ENCODE measurements around the gene SAP130.

Gene SAP130

DNA sequence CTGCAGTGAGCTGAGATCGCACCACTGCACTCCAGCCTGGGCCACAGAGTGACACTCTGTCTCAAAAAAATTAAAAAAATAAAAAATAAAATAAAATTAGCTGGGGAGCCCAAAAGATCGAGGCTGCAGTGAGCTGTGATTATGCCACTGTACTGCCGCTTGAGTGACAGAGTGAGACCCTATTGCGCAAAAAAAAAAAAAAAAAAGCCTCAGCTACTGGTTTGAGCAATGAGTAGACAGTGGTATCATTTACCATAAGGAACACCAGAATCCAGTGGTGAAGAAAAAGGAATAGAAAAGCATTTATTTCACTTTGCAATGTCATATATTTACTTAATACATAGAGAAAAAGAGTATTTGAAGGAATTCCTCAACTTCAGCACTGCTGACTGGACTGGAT lies 3.0 kb downstream of the SAP130 start:
- no peak for DNase-seq

DNA sequence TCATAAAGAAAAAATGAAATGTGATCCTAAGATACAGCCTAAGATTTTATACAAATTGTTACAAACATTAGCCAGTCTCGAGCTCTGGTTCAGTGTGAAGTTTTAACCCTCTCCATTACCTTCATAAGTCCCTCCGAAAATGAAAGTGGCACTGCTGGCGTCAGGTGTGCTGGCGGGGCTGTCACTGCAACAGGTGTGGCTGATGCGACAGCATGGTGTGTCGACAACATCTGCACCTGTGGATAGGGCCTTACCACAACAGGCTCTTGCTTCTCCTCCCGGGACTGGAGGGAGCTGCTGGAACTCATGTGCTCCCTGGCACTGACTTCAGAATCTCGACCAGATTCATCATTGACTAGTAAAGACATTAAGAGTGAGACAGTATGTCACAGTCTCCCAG lies 10.3 kb downstream of the SAP130 start:
- no peak for DNase-seq

DNA sequence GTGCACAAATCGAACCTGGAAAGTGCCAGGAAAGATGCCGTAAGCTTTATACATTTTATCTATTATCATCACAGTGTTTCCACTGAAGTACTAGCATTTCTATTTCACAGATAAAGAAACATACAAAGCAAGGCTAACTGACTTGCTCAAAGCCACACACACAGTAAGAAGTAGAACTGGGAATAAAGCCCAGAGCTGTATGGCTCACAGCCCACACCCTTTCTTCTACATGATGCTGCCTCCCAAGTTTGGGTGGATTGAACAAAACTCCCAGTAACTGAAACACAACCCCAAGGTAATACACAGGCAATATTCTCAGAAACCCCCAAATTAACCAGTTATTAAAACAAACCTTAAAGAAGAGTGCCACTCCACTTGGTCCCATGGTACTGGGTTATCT lies 11.2 kb downstream of the SAP130 start:
- DNase-seq, result no peak

DNA sequence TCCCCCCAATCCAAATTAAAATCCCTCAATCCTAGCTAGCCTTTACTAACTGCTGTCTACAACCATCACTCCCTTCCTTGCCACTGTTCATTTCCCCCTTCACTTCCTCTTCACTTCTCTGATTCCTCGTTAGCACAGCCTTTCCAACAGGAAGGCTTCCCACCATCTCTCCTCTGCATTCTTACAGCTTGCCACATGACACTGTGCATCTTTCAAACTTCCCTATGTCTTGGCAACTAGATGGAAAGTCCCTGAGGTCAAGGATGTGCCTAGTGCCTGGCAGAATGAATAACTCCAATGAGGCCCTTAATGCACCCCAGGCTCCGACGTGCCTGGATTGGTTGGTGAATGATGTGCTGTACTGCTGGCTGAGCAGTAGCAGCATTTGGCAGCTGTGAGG lies 15.2 kb downstream of the SAP130 start:
- no peak for DNase-seq

DNA sequence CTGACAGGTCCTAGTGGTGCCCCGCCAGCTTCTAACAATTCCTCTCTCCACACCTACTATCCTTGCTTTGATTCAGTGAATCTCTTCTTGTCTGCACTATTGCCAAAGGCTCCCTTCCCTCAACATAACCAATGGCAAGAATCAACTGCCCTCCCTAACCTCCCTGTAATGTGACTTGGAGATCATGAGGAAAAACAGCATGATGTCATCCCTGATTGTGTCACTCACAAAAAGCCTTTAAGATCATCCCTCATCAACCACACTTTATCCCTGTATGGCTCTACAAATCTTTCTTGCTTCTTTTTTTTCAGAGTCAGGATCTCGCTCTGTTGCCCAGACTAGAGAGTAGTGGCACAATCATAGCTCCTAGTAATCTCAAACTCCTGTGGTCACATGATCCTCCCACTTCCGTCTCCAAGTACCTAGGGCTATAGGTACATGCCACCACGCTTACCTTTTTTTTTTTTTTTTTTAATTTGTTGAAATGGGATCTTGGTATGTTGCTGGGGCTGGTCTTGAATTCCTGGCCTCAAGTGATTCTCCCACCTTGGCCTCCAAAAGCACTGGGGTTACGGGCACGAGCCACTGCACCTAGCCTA lies 19.7 kb downstream of the SAP130 start:
- DNase-seq, result no peak

DNA sequence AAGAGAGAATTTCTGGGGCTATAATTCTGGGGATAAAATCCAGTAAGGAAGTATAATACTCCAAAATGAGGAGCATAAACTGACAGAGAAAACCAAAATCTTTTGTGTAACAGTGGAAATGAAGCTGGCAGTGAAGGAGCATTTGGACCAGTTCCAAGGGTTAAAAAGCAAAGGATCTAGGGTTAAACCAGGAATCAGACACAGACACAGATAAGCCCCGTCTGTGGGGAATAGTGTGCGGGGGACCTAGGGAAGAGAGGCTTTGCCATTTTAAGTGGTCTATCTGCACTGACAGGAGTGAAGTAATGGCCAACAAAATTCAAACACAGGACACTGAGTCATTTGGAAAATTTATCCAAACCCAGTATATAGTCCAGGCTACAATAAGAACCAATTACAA lies 23.4 kb downstream of the SAP130 start:
- DNase-seq, result no peak

DNA sequence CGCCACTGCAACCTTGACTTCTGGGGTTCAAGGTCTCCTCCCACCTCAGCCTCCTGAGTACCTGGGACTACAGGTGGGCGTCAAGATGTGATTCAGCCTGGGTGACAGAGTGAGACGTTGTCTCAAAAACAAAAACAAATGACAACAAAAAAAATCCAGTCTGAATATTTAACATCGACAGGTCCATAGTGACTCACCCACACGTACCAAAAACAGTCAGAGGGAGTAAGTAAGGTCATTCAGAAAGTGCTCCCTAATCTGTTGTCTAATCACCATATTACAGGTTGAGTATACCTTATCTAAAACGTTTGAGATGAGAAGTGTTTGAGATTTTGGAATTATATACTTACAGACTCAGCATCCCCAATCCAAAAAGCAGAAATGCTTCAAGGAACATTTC lies 24.4 kb downstream of the SAP130 start:
- DNase-seq, result no peak

DNA sequence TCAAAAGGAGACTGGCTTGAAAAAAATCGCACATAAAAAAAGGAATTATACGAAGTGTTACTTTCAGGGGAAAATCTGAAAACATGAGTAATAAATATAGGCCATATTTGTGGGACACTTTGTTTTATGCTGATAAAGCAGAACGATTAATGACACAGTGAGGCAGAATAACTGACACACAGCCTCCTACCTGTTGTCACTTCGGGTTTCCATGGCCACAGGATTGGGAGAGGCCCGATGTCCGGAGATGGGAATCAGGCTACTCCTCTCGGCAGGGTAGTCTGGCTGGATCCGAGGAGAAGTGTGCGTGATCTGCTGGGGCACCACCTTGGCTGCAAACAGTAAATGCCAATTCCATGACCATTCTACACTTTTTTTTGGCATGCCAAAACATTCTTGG lies 31.7 kb downstream of the SAP130 start:
- no peak for DNase-seq

DNA sequence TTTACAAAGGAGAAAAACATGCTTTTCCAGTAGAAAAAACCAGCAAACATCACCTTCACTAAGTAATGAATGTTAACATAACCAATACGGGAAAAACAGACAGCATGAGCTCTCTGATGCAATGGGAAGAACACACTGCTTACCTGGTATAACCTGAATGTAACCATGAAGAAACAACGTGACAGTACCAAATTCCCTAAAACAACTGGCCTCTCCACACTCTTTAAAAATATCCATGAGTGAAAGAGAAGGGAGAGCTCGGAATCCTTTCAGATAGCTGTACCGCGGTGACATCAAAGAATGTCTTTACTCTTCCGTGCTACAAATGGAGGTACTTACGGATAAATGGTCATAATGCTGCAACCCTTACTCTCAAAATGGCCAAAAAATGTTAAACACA lies 32.1 kb downstream of the SAP130 start:
- DNase-seq, result no peak

DNA sequence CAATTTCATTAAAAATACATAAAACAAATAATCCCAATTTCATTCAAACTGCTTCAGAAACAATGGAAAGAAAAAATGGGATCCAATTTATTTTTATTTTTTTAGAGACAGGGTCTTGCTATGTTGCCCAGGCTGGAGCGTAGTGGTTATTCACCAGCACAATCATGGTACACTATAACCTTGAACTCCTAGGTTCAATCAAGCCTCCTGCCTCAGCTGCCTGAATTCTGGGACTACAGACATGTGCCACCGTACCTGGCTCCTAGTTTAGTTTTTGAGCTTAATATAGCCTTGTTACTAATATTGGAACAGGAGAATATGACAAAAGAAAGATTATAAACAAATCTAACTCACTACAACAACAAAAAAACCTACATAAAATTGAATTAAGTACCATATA lies 34.2 kb downstream of the SAP130 start:
- no peak for DNase-seq

DNA sequence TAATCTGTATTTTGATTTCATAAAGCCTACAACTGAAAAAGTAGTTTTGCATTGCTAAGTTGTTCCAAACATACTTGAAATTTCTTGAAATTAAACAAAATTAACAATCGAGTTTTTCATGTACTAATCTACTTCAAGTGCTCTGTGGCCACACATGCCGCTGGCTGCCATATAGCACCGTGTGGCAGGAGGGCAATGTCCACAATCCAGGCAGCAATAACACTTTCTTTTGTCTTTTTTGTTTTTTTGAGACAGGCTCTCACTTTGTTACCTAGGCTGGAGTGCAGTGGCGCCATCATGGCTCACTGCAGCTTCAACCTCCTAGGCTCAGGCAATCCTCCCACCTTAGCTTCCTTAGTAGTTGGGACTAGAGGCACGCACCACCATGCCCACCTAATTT lies 36.1 kb downstream of the SAP130 start:
- DNase-seq, result no peak

DNA sequence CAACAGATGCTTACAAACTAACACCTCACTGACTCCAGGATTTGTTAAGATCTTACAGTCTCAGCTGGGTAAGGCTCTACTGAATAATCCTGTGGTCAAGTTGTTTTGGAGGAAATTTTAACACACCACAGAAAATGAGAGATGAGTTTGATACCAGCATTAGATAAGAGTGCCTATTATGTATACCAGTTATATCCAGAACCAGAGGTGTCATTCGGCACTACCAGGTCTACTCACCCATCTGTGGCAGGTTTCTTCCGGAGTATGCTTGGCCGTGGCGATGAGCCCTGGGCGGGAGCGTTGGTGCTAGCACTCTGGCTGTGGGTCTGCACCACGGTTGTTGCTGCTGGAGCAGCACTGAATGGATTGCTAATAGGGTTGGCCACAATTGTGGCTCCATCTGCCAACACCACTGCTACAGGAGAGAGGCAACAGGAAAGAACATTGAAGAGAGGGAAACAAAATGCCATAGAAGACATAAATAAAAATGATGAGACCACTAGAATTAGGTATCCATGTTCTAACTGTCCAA lies 41.2 kb downstream of the SAP130 start:
- DNase-seq, result no peak

DNA sequence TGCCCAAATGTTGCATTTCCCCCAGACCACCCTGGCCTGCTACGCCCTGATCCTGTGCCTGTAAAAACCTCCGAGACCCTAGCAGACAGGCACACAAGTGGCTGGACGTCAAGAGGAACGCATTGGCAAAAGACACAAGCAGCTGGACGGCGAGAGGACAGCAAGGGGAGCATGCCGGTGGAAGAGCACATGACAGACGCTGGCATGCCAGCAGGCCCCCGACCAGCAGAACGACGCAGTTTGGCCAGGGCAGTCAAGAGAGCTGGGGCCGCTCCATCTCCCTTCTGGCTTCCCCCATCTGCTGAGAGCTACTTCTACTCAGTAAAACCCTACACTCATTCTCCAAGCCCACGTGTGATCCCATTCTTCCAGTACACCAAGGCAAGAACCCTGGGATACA lies 42.1 kb downstream of the SAP130 start:
- DNase-seq, result no peak

DNA sequence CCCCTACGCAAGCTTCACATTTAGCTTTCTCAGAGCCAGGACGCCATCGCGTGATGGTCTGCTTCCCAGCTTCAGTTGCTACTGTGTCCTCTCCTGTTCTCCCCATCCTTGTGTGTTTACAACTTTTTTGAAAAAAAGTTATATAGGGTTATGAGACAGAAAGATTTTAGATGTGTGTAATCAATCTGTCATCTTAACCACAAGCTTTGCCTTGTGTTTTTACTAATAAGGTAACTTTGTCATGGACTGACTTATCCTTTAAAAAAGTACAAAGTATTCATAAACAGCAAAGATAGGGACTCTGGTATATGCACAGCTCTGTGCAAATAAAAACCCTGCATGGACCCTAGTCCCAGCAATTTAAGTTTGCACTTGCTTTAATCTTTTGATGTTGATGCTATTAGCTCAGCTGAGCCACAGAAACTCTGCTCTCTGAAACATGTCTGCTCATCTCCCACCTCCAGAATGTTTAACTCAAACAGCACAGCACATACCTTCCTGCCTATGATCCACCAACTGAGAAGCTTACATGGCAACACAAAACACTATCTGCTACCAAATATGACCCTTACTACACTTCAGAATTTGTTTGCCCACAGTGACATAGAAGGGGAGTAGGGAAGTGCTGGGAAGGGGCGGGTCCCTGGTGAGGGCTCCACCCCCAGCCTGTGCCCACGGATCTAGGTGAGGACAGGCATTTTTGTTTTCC lies 42.7 kb downstream of the SAP130 start:
- DNase-seq, result no peak

DNA sequence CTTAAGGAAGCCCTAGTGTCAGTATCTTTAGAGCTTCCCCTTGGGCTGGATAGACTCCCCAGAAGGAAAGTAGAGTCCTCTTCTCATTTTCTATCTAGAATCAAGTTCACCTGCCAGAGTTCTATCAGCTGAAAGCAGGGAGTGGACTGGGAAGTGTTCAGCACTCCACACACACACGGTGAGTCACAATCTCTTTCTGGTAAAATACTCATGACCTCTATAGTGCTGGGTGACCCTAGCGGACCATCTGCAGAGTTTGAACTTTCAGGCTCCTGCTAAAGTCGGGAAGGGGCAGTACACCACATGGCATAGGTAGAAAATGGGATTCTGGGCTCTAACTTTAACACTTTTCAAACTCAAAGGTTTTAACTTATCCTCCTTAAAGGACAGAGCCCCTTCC lies 43.3 kb downstream of the SAP130 start:
- no peak for DNase-seq

DNA sequence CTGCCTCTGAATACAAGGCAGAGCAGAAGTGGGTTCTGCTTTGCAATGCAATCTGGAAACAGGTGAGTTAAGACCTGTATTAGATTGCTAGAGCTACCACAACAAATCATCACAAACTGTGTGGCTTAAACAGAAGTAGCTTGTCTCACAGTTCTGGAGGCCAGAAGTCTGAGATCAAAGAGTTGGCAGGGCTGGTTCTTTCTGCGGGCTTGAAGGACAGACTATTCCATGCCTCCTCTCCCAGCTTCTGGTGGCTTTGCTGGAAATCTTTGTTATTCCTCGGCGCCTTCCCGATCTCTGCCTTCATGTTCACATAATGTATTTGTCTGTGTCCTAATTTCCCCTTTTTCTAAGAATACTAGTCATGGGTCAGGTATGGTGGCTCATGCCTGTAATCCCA lies 58.4 kb downstream of the SAP130 start:
- no peak for DNase-seq

DNA sequence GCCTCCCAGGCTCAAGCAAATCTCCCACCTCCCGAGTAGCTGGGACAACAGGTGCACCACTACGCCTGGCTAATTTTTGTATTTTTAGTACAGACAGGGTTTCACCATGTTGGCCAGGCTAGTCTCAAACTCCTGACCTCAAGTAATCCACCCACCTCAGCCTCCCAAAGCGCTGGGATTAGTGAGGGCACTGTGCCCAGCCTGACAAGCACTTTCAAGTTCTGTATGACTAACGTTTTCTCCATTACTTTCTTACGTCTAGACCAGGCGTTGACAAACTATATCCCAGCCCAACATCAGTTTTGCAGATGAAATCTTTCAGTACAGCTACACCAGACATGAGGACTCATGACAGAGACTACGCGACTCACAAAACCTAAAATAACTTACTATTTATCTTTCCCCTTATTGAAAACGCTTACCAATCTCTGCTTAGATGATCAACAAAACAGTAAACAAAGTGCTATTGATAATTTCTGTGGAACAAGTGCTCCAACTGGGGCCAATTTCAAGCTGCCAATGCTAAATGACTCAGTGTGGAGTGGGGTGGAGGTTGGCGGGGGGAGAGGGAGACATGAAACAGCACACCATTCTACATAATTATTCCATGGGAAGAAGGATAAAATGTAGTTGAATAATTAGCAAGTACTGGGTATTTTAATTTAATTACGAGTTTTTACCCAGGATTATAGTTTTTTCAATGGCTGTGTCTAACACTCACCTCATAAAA lies 59.1 kb downstream of the SAP130 start:
- no peak for DNase-seq

DNA sequence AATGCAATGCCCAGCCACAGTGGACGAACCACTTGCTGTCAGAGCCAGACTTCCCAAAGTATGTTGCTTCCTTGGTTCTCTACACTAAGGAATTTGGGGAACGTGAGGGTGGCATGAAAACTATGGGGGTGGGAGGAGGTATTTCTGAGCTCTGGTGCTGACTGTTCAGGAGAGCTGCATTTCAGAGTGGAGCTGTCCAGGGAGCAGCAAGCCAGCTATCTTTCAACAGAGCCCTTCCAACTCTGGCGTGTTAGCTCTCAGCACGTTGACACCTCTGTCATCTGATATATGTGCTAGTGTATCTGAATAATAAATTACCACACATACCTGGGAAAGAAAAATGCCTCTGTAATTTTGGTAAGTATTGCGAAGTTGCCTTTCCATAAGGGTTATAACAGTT lies 66.1 kb downstream of the SAP130 start:
- DNase-seq, result no peak

DNA sequence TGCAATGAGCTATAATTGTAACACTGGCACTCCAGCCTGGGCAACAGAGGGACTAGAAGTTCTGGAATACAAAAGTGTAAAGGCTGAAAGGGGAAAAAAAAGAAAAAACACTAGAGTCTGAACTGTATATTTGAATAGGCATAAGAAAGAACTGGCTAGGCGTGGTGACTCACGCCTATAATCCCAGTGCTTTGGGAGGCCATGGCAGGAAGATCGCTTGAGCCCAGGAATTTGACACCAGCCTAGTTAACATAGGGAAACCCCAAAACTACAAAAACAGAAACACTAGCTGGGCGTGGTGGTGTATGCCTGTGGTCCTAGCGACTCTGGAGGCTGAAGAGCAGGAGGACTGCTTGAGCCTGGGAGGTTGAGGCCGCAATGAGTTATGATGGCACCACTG lies 70.6 kb downstream of the SAP130 start:
- DNase-seq, result no peak

DNA sequence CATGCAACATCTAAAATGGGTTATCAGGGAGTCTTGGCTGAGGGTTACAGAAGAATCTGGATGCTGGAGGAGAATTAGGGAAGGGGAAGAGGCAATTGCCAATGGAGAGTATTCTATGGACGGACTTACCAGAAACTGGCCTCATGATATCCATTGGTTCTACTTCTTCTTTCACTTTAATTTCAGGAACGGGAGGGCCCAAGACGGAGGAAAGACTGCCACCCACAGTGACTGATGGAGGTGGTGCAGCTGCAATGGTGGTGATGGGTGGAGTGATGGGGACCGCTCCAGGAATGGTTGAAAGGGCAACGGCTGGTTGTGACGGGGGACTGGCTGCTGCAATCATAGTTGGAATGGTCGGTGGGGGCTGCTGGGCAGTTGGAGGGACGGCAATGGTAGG lies 73.0 kb downstream of the SAP130 start:
- DNase-seq, result no peak

DNA sequence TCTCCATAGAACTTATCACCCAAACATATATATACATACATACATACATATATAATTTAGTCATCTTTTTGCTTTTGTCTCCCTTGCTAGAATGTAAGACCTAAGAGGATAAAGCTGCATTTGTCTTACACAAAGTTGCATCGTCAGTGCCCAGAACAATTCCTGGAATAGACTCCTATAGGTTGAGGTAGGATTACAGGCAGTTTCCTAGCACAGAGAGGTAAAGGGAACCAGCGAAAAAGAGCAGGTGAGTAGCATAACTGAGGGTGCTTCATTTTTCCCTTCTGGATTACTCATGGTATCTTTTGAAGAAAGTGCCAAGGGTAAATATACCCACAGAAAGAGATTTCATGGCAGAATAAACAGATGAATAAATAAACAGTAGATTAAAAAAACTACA lies 74.0 kb downstream of the SAP130 start:
- DNase-seq, result no peak

DNA sequence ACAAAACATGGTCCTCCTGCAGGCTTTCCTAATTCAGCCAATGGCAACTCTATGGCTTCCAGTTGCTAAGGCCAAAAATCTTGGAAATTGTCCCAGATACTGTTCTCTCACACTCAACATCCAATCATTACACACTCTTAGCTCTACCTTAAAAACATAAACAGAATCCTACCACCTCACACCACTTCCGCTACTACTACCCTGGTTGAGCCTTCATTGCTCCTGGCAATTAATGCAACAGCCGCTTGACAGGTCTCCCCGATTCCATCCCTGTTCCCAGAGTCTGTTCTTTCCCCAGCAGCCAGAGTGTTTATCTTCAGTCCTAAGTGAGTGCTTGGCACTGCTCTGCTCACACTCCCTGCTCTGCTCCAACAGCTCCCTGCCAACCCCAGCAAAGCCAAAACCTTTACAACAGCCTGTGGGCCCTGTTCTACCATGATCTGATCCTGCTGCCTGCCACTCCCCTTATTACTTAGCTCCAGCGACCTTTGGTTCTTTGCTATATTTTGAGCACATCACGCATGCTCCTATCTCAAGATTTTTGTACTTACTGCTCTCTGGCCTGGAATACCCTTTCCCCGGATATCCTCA lies 74.6 kb downstream of the SAP130 start:
- no peak for DNase-seq

DNA sequence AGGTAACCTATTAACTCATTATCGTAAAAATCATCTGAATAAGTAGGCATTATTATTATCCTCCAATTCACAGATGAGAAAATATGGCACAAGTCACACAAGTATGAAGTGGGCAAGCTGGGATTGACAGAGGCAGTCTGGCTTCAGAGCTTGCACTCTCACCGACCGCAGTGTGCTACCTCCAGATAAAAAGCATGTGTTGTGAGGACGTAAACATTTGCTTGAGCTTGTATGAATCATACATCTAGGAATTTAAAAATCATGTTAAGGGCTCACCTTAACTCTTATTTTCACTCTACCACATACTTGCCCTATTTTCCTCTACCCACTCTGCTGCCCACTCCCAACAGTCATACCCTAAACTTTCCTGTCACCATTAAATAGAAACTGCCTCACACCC lies 76.8 kb downstream of the SAP130 start:
- no peak for DNase-seq

DNA sequence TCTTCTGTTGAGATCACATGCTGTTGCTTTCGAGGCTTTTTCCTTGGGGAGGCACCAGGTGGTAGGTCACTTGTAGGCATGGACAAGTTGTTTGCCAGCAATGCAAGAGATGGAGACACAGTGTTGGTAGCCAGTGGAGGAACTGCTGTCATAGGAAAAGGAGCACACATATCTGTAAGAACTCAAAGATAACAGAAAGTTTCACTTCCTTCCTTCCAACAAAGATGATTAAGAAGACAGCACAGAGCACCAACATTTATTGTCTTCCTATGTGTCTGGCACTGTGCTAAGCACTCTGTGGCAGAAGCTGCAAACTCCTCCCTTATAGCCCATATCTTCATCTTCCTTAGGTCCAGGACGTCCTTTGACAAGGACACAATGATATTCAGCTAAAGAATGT lies 77.6 kb downstream of the SAP130 start:
- DNase-seq, result no peak
